Measurements from ENCODE around the gene PGAP3.
"Not testable (repeated sequence)": the region's sequence is repeated elsewhere in the genome, so short reads cannot be mapped to it uniquely, and the experiment has no call there.

The PGAP3 gene

DNA sequence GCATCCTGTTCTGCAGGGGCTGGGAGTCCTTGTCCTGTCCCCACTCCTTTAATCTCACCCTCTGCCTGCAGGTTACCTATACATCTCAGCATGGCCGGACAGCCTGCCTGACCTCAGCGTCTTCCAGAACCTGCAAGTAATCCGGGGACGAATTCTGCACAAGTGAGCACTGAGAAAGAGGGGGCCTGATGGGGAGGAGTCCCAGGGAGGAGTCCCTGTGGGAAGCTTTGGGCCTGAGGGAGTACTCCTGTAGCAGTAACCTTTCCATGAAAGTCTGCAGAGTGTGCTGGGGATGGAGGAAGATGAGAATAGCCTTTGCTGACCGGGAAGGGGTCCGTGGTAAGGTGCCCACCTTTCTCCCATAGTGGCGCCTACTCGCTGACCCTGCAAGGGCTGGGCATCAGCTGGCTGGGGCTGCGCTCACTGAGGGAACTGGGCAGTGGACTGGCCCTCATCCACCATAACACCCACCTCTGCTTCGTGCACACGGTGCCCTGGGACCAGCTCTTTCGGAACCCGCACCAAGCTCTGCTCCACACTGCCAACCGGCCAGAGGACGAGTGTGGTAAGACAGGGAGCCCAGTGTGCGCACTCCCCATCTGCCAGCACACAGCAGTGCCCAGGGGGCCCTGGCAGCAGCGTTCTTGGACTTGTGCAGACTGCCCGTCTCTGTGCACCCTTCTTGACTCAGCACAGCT is 27.7 kb upstream of the PGAP3 start:
- no peak for DNase-seq (ENCODE audit: low read depth)

DNA sequence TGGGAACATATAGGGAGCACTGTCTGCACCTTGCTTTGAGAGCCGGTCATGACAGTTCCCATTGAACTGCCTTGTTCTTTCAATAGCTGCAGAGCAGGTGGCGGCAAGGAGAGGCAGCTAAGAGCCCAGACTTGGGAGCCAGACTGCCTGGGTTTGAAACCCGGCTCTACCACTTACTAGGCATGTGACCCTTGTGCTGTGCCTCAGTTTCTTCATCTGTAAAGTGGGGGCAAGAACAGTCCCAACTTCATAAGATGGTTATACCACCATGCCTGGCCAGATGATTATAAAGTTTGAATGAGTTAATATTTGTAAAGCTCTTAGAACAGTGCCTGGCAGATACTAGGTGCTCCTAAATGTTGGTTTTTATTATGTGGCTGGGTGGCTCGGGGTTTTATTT is 26.4 kb upstream of the PGAP3 start:
- no peak for DNase-seq (ENCODE audit: low read depth)

DNA sequence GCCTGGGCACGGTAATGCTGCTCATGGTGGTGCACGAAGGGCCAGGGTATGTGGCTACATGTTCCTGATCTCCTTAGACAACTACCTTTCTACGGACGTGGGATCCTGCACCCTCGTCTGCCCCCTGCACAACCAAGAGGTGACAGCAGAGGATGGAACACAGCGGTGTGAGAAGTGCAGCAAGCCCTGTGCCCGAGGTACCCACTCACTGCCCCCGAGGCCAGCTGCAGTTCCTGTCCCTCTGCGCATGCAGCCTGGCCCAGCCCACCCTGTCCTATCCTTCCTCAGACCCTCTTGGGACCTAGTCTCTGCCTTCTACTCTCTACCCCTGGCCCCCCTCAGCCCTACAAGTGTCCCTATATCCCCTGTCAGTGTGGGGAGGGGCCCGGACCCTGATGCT is 24.0 kb upstream of the PGAP3 start:
- no peak for DNase-seq (ENCODE audit: low read depth)

DNA sequence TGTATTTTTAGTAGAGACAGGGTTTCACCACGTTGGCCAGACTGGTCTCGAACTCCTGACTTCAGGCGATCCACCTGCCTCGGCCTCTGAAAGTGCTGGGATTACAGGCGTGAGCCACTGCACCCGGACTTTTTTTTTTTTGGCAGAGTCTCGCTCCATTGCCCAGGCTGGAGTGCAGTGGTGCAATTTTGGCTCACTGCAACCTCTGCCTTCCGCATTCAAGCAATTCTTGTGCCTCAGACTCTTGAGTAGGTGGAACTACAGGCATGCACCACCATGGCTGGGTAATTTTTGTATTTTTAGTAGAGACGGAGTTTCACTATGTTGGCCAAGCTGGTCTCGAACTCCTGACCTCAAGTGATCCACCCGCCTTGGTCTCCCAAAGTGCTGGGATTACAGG is 23.2 kb upstream of the PGAP3 start:
- not testable (repeated sequence) for DNase-seq (ENCODE audit: low read depth)

DNA sequence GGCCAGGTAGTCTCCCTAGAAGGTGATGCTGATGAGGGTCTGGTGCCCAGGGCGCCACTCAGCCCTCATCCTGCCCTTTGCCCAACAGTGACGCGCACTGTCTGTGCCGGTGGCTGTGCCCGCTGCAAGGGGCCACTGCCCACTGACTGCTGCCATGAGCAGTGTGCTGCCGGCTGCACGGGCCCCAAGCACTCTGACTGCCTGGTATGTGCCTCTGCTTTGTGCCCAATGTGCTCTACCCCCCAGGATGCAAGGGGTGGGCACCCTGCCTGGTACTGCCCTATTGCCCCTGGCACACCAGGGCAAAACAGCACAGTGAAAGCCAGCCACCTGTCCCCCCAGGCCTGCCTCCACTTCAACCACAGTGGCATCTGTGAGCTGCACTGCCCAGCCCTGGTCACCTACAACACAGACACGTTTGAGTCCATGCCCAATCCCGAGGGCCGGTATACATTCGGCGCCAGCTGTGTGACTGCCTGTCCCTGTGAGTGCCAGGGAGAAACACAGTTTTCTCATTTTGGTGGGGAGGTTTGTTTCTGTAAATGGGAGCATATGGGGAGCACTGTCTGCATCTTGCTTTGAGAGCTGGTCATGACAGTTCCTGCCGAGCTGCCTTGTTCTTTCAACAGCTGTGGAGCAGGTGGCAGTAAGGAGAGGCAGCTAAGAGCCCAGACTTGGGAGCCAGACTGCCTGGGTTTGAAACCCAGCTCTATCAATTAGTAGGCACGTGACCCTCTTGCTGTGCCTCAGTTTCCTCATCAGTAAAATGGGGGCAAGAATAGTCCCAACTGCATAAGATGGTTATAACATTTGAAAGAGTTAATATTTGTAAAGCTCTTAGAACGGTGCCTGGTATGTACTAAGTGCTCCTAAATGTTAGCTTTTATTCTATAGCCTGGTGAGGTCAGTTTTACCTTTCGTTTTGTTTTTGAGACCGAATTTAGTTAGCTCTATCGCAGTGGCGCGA is 22.4 kb upstream of the PGAP3 start:
- DNase-seq (ENCODE audit: low read depth): no peak

DNA sequence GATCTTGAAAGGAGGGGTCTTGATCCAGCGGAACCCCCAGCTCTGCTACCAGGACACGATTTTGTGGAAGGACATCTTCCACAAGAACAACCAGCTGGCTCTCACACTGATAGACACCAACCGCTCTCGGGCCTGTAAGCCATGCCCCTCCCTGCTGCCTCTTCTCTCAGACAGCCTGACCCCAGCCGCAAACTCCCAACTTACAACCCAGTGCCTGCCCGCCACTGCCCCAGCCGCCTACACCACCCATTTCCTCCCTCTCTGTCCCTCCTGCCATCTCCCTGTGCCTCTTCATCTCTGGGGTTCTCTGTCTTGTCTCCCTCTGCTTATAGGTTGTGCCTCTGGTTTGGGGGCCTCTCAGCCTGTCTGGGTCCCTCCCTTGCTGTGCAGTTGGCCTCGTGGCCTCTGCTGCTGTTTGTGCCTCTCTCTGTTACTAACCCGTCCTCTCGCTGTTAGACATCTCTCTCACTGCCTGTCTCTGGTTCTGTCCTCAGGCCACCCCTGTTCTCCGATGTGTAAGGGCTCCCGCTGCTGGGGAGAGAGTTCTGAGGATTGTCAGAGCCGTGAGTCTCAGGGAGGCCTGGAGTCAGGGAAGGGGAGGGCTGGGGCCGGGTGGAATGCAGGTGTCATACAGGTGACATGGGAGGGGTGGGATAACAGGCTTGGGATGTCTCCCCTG is 21.6 kb upstream of the PGAP3 start:
- DNase-seq (ENCODE audit: low read depth): no peak

DNA sequence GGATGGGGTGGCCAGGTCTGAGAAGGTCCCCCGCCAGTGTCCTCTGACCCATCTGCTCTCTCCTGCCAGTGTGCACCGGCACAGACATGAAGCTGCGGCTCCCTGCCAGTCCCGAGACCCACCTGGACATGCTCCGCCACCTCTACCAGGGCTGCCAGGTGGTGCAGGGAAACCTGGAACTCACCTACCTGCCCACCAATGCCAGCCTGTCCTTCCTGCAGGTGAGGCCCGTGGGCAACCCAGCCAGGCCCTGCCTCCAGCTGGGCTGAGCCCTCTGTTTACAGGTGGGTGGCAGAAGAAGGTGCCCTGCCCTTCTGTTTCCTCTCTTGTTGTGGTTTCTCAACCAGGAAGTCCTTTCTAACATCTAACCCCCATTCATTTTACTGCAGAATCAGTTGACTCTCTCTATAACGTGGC is 19.1 kb upstream of the PGAP3 start:
- DNase-seq (ENCODE audit: low read depth): no peak

DNA sequence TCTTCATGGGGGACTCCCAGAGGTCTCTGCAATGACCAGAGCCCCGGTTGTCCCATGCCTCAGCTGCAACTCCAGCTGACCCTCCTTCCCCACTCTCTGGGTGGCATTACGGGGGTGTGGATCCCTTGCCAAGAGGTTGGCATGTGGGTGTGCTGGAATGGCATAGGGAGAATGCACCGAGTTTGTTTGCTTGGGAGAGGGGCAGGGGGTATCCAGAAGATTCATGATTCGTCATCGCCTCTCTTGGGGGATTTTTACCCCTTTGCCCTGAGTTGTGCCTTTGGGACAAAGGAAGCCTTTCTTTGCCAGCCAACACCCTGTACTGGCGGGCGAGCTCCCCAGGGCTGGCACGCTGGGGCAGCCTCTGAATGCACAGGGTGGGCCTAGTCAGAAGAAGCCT is 18.5 kb upstream of the PGAP3 start:
- no peak for DNase-seq (ENCODE audit: low read depth)

DNA sequence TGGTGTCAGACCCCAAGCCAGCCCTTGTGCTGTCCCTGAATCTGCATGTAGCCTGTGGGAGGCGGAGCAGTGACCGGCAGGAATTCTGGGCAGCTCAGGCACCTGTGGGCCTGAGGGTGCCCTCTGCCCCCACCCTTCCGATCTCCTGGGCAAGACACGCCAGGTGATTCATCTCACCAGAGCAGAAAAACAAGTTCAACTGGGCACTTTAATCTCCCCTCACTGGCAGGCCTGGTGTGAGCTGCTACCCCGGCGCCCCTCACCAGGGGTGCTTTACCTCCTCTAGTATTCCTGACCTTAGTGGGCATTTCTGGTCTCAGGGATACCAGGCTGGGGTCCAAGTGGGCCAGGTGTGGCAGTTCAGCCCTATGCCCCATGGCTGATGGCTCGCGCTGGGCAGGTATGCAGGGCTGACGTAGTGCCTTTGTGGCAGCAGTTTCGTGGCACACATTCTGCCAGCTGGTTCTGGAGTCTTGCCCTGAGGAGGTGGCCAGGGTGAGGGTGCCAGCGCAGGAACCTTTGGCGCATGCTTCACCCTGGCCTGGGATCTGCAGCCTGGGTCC is 18.0 kb upstream of the PGAP3 start:
- no peak for DNase-seq (ENCODE audit: low read depth)

DNA sequence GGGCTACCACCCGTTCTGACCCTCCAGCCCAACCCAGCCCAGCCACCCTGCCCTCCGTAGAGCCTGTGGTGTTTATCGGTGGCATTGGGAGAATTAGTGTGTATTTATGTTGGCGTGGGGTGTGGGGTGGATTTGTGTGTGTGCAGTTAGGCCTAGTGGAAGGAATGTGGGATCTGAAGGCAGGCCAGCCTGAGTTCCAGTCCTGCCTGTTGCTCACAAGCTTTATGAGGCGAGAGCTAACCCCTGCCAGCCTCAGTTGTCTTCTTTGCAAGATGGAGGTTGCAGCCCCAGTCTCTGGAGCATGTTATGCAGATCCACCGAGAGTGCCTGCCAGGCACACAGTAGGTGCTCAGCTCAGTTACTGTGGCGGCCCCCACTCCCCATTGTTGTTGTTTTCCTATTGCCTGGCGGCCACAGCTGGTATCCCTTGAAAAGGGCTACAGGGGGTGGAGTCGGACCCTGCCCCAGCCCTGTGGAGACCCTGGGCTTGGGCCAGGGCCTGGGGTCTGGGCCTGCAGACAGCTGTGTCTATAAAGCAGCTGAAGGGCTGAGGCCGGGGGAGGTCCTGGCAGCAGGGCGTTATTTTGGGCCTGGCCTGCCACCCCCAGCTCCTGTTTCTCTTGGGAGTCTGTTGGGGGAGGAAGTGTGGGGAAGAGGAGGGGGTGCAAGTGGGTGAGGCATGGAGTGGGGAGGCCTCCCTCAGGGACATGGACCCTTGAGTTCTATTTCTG is 17.1 kb upstream of the PGAP3 start:
- peak; percentile 19 for DNase-seq (ENCODE audit: low read depth)

DNA sequence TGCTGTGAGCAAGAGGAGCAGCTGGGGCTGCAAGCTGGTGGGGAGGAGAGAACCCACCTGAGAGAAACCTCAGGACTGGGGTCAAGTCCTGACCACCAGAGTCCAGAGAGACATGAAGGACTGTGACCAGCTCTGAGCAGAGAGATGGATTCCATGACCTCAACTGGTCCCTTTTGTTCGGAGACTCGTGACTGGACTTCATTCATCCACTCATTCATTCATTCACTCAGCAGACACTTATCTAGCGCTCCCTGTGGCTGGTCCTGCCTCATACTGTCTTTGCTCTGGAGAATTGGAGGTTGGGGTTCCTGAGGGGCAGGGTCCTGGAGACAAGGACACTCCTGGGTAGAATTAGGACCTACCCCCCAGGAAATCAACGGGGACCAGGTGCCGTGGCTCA is 16.1 kb upstream of the PGAP3 start:
- no peak for DNase-seq (ENCODE audit: low read depth)

DNA sequence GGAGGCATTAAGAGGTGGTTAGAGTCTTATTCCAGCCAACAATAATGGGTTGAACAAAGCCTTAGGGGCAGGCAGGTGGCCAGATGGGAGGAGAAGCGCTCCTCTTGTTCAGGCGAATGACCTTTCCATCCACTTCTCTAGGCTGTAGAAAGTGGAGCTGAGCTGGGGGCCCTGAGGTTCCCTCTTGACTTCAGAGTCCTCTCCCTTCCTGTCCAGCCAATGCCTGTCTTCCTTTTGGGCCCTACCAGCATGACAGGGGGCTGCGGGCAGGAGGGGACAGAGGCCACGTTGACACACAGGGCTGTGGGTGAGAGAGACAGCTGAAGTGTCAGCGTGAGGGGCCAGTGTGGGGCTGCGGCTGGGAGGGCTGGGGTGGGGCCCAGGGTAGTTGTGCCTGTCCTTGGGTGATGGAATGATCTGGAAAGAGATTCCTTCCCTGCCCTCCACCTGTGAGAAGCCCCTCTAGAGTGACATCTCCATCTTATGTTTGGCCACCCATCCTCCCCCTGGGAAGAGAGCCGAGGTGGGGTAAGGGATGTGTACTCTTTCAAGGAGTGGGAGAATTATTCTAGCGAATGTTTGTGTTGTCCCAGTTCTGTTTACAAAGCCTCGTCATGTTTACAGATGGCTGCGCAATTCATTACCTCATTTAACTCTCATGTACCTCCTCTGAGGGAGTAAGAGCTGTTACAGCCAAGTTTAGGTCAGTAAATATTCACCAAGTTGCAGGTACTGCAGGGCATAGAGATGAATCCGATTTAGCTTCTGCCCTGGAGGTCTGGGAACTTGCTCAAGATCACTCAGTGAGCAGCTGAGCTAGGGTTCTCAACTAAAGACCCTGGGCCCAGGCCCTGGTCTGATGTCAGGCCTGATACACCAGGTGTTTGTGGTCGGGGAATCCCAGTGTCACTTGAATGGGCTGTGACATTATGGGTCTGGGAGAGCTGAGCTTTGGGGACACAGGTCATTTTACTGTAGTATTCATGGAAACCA is 15.3 kb upstream of the PGAP3 start:
- no peak for DNase-seq (ENCODE audit: low read depth)

DNA sequence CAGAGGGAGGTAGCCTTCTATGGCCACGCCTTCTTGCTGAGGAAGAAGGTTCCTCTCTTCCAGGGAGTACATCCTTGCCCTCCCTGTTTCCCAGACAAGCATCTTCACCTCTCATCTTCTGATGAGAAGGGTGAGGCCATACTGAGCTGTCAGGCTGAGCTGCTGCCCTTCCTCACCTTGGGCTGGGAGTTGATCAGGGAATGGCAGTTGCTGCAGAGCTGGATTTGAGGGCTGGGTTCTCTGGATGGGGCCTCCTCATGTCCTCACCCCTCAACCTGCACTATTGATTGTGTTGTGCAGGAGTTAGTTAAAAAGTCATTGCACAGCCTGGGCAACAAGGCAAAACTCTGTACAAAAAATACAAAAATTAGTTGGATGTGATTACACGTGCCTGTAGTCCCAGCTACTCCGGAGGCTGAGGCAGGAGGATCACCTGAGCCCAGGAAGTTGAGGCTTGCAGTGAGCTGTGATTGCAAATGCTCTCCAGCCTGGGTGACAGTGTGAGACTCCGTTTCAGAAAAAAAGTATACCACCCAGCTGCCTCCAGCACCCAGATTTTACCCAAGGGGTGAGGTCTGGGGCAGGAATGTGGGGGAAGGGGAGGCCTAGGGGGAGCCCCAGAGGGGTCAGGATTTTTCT is 14.0 kb upstream of the PGAP3 start:
- no peak for DNase-seq (ENCODE audit: low read depth)

DNA sequence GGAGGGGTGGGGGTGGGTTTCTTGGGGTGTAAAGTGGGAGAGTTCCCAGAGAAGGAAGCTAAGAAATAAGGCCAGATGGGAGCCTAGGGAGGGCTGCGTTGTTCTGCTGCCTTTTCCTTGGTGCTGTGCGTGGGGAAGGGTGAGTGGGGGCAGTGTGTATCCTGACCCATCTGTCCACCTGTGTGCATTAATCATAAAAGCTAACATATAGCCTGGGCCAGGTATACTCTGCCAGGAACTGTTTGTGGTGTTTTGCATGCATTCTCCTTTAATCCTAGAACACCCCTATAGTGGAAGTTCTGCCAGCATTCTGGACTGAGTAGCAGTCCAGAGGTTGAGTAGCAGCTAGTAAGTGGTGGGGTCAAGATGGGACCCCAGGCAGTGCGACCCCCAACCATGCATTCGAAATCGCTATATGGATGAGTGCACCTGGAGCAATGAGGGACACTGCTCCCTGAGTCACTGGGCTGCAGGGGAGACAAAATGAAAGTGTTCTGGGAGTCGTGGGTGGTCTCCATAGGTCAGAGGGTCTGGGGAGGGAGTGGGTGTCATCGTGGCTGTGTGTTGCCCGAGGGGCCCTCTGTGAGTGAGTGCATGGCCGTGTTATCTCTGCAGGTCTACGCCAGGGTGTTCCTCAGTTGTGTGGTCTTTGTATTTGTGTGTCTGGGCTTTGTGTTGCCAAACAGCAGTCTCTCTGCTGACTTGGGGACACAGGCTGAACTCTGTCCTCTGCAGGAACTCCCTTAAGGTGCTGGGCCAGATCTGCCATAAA is 13.3 kb upstream of the PGAP3 start:
- no peak for DNase-seq (ENCODE audit: low read depth)

DNA sequence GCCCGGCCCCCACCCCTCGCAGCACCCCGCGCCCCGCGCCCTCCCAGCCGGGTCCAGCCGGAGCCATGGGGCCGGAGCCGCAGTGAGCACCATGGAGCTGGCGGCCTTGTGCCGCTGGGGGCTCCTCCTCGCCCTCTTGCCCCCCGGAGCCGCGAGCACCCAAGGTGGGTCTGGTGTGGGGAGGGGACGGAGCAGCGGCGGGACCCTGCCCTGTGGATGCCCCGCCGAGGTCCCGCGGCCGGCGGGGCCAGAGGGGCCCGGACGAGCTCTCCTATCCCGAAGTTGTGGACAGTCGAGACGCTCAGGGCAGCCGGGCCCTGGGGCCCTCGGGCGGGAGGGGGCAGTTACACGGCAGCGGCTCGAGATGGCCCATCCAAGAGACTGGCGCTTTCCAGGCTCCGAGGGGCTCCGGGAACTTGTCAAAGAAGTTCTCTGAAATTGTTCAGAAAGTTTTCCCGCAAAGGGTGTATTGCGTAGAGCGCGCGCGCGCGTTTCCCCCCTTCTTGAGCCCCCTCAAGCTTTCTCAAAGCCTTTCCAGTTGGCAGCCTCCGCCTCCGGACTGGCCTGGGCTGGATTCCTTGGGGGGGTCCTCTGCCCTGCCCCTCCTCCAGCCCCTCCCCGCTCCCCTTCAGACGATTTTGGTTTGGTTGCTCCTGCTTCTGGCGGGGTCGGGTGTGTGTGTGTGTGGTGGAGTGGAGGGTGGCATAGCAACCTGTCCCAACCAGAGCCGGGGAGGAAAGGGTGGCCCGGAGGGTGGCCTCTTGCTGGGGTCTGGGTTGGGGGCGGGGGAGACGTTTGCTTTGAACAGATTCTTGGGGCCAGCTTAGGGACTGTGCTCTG is 12.5 kb upstream of the PGAP3 start:
- DNase-seq (ENCODE audit: low read depth): peak; percentile 7

DNA sequence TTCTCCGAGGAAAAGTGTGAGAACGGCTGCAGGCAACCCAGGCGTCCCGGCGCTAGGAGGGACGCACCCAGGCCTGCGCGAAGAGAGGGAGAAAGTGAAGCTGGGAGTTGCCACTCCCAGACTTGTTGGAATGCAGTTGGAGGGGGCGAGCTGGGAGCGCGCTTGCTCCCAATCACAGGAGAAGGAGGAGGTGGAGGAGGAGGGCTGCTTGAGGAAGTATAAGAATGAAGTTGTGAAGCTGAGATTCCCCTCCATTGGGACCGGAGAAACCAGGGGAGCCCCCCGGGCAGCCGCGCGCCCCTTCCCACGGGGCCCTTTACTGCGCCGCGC is 11.9 kb upstream of the PGAP3 start, which contains the start of gene ERBB2:
Gene ERBB2, plus strand, starts transcription at position 247 of the 330 bp plus-strand sequence. CDS start 175 bp downstream, outside the sequence.
- peak; percentile 74 for DNase-seq (ENCODE audit: low read depth)

DNA sequence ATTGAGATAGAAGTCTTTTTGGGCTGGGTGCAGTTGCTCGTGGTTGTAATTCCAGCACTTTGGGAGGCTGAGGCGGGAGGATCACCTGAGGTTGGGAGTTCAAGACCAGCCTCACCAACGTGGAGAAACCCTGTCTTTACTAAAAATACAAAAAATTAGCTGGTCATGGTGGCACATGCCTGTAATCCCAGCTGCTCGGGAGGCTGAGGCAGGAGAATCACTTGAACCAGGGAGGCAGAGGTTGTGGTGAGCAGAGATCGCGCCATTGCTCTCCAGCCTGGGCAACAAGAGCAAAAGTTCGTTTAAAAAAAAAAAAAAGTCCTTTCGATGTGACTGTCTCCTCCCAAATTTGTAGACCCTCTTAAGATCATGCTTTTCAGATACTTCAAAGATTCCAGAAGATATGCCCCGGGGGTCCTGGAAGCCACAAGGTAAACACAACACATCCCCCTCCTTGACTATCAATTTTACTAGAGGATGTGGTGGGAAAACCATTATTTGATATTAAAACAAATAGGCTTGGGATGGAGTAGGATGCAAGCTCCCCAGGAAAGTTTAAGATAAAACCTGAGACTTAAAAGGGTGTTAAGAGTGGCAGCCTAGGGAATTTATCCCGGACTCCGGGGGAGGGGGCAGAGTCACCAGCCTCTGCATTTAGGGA is 11.4 kb upstream of the PGAP3 start:
- DNase-seq (ENCODE audit: low read depth): not testable (repeated sequence)

DNA sequence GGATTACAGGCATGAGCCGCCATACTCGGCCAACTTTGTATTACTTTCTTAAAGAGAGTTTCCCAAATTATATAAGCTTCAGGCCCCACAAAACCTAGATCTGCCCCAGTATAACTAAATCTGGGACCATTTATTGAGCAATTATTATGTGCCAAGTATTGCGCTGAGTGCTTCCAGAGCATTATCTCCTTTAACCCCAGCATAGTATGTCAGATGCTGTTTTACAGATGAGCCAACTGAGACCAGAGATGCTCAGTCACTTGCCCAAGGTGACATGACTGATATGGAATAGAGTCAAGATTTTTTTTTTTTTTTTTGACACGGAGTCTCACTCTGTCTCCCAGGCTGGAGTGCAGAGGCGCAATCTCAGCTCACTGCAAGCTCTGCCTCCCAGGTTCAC is 10.1 kb upstream of the PGAP3 start:
- no peak for DNase-seq (ENCODE audit: low read depth)
